Forelimb muscle (tissue), 1 donor: ENCODE measurements around the gene FSCN2. TPM values are rescaled to one million over a fixed set of nuclear protein-coding genes. Genes with fewer than 3 reads are reported as not detected.
"Not testable (repeated sequence)": the region's sequence is repeated elsewhere in the genome, so short reads cannot be mapped to it uniquely, and the experiment has no call there.

Experiments
- DNase-seq: peaks from one replicate; pipeline ENCODE4 v3.0.0-alpha.2; 2013; ENCODE audit warnings: low read depth
- polyA plus RNA-seq: library from polyadenylated mRNA; unstranded; fragments of 120-200 nt; gene quantifications from one replicate; pipeline ENCODE4 v1.2.1, GENCODE V29; 2013; ENCODE audit not compliant: insufficient read length

Gene FSCN2
- polyA plus RNA-seq, 1 donor, result 3.7 TPM

DNA sequence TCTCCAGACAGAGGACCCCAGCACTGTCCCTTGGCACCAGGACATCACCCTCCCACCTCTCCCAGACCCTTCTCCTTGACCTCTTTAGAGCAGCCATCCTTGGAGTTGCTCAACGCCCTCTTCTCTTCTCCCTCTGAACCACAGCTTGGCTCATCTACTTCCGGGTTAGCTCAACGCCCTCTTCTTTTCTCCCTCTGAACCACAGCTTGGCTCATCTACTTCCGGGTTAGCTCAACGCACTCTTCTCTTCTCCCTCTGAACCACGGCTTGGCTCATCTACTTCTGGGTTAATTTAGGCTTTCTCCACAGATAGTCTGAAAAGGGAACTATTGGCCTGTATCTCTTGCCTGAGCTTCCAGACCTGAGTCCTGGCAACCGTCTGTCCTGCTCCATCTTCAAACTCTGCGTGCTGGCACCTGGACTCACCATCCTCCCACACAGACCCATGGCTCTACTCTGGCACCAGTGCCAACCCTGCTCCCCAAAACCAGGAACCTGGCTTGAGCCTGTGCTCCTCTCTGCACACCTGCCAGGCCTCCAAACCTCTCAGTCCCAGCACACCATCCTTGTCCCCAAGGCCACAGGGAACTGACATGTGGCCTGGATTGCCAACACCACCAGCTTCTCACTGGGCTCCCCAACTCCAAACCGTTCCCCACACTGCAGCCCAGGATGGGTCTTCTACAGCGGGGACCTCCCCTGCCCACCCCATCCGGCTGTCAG, 49.3 kb downstream of the FSCN2 start:
- no peak for DNase-seq

DNA sequence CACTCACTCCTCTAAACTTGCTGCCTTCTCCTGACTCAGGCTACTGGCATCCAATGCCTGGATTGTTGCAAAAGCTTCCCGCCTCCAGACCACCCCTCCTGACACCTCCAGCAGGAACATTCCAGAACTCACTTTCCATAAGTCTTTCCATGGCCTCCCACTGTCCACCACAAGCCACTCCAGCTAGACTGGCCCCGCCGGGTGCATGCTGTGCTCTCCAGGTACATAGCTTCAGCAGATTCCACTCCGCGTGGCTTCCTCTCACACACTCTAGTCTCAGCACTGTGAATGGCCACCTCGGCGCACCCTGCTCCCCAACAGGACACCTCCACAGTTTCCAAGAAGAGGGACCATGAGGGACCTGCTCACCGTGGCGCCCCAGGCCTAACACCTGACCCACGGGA, 49.9 kb downstream of the FSCN2 start:
- no peak for DNase-seq

DNA sequence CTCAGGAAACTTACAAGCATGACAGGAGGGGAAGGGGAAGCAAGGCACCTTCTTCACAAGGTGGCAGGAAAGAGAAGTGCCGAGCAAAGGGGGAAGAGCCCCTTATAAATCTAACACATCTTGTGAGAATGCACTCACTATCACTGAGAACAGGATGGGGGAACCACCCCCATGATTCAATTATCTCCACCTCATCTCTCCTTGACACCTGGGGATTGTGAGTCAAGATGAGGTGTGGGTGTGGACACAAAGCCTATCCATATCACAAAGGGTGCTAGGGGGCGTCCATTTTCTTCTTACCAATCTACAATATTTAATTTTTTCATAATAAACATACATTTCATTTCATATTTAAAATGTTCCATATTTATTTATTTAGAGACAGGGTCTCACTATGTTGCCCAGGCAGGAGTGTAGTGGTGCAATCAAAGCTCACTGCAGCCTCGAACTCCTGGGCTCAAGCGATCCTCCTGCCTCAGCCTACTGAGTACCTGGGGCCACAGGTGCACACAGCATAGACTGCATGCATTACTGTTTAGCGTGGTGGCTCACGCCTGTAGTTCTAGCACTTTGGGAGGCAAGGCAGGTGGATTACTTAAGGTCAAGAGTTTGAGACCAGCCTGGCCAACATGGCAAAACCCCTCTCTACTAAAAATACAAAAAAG, 50.5 kb downstream of the FSCN2 start:
- DNase-seq, result no peak

DNA sequence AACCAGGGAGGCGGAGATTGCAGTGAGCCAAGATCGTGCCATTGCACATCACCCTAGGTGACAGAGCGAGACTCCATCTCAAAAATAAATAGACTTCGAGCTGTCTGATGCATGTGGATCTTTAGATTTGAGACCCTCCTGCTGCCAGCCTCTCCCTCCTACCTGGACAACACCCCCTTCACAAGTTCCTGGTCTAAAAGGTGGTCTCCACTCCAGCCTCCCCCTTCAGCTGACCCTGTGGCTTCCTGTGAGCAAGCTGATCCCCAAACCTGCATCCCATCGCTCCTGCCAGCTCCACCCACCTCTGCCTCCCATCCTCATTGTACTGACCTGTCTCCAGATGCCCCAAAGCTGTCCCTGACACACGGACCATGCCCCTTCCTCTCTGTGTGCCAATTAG, 51.1 kb downstream of the FSCN2 start:
- DNase-seq, result no peak

DNA sequence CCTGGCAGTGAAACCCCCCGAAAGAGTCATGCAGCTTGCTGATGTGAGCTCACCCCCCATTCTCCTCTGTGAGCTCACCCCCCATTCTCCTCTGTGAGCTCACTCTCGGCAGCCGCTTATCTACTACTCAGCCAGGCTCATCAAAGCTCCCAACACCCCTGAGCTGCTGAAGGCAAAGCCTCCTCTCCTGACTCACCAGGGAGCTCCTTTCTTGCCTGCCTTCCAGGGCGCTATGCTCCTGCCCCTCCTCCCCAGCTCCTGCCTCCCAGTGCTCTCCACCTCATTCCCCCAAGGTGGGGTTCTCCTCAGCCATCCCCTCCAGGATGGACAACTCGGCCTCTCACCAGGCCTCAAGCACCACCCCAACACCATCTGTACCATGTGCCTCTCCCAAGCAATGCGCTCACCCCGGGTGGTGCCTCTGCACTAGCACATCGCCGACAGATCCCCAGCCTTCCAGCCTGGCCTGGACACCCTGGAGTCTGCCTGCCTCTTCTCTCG, 51.7 kb downstream of the FSCN2 start:
- no peak for DNase-seq

DNA sequence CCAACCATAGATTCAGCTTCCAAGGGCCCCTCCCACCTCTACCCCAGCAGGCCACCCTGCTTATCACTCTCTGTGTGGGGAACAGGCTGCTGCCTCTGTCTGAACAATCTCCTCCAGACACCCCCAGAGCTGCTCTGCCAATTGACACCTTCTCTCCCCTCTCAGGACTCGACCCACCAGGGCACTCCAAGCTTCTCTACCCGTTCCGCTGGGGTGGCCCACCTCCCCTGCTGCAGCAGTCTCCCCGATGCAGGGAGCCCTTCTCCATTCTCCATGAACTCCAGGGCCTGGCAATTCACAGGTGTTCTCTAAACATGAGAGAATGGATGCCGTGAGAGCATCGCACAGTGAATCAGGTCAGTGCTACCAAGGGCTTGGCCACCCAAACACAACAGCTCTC, 52.3 kb downstream of the FSCN2 start:
- no peak for DNase-seq

DNA sequence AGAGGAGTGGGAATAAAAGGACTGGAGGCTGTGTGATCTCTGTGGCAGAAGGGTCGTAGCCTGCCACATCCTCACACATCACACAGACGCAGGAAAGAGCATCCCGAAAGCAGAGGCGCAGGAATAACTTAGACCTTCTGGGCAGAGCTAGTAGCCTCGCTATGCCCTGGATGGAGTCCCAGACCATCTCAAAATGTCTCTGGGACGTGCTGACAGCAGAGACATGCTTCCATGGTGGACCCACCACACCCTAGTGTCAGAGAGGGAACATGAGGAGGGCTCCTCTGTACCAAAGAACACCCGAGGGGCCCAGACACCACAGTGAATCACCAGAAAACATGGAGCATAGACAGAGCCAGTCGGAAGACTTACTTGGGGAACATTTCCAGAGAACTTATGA, 53.6 kb downstream of the FSCN2 start:
- DNase-seq, result no peak

DNA sequence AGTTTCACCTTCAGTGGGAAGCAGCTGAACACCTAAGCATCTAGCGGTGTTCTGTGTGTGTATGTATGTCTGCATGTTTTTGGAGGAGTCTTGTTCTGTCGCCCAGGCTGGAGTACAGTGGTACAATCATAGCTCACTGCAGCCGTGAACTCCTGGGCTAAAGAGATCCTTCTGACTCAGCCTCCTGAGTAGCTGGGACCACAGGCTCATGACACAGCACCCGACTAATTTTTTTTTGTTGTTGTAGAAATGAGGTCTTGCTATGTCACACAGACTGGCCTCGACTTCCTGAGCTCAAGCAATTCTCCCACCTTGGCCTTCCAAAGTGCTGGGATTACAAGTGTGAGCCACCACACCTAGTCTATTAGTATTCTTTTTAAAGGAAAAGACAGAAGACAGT, 54.2 kb downstream of the FSCN2 start:
- no peak for DNase-seq

DNA sequence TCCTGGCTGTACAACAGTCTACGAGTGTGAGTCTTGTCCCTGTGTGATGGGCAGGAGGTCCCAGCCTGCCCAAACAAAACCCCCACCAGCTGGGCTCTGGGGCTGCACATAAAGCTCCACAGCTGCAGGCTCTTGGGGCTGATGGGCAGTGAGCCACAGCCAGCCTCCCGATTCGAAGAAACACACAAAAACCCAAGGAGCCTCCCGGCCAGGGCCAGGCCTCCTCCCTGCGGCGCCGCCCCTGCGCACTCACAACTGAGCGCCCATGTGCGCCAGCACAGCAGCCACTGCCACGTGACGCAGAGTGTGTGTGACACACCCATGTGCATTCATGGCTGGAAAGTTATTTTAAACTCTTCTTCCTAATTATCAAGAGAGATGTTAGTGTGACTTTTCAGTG, 54.6 kb downstream of the FSCN2 start:
- no peak for DNase-seq

DNA sequence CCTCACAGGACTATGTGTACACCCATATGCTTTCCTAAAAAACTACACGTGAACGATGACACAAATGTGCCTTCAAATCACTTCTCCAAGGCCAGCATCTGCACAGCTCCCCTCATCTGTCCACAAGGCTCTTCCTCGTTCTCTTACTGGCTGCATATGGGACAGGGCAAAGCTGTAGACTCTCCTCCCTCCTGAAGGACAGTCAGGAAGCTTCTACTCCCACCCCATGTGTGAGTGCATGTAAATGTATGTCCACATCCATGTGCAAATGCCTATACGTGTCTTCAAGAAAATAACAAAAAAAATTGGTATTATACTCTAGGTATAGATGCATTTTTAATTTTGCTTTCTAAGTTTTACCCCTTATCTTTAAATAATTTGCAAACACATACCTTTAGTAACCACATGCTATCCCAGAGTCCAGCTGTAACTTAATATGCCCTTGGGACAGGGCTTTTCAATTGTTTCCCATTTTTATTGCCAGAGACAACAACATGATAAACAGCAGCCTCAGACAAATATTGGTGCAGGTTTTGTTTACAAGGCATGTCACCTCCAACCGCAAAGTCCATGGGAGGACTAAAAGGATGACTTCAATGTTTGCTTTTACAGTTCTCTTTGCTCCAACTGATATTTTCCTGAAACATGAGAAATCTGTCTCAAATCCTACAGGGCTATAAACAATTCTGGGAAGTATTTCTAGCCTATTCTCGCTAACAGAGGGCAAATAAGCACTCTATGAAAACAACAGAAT, 55.6 kb downstream of the FSCN2 start:
- no peak for DNase-seq

DNA sequence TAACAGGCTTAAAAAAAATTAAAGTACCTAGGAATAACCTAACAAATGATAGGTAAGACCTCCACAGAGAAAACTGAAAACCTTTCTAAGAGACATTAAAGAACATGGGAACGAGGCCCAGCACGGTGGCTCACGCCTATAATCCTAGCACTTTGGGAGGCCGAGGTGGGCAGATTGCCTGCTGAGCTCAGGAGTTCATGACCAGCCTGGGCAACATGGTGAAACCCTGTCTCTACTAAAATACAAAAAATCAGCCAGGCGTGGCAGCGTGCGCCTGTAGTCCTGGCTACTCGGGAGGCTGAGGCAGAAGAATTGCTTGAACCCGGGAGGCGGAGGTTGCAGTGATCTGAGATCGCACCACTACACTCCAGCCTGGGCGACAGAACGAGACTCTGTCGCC, 56.6 kb downstream of the FSCN2 start:
- not testable (repeated sequence) for DNase-seq

DNA sequence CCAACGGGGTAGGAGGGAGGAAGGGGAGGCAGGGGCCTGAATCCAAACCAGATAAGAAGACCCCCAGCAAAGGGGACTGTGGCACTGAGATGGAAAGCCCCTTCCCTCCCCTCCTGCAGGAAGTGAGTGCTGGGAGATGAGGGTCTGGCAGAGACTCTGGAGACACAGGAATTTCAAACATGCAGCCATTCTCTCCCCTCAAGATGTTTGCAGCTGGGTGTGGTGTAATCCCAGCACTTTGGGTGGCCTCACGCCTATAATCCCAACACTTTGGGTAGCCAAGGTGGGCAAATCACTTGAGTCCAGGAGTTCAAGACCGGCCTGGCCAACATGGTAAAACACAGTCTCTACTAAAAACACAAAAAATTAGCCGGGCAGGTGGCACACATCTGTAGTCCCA, 57.9 kb downstream of the FSCN2 start:
- no peak for DNase-seq

Other genes with a start within 250 kb of the FSCN2 start
- gene SLC38A10, start 233.1 kb upstream of the FSCN2 start, polyA plus RNA-seq, result 52.9 TPM
- 10.8 TPM for gene BAHCC1, start 132.9 kb upstream of the FSCN2 start, polyA plus RNA-seq
- 935 TPM for gene ACTG1, start 15.6 kb upstream of the FSCN2 start, polyA plus RNA-seq
- gene FAAP100, start 24.0 kb downstream of the FSCN2 start, polyA plus RNA-seq, result 19.8 TPM
- gene NPLOC4, start 108.7 kb downstream of the FSCN2 start, polyA plus RNA-seq, result 57.9 TPM
- gene TSPAN10, start 108.8 kb downstream of the FSCN2 start, polyA plus RNA-seq, result 1.2 TPM
- 3.9 TPM for gene PDE6G, start 128.2 kb downstream of the FSCN2 start, polyA plus RNA-seq
- 9.4 TPM for gene OXLD1, start 138.2 kb downstream of the FSCN2 start, polyA plus RNA-seq
- 14.8 TPM for gene CCDC137, start 138.4 kb downstream of the FSCN2 start, polyA plus RNA-seq
- gene ARL16, start 155.4 kb downstream of the FSCN2 start, polyA plus RNA-seq, result 28.2 TPM
- 48.1 TPM for gene HGS, start 155.6 kb downstream of the FSCN2 start, polyA plus RNA-seq
- gene MRPL12, start 175.0 kb downstream of the FSCN2 start, polyA plus RNA-seq, result 54.9 TPM
- gene SLC25A10, start 183.9 kb downstream of the FSCN2 start, polyA plus RNA-seq, result 3.5 TPM